Thyroid gland (tissue), 4 donors: ENCODE measurements around the gene UGT1A10.

Experiments used
- POLR2A ChIP-seq, 2 donors: fragments of 450-650 bp; IDR thresholded peaks; one replicate each; pipeline ENCODE4 v1.6.1; 2017; ENCODE audit warnings: antibody characterized with exemption in 2 of 2, mild to moderate bottlenecking in 2 of 2, moderate library complexity in 1 of 2
- TF ChIP-seq, protein P1 (sequence below), 6 experiments: fragments of 200-600 bp in 3 of 6; fragments of 450-650 bp in 3 of 6; sonication (generic) in 3 of 6; IDR thresholded peaks; one replicate each; pipeline ENCODE4 v1.5.1; 2016 to 2019; ENCODE audit warnings: antibody characterized with exemption in 6 of 6, mild to moderate bottlenecking in 2 of 6, inconsistent platforms in 1 of 6, moderate library complexity in 1 of 6

- no peak for TF ChIP-seq POLR2A (IDR thresholded peaks at IDR 0.05)
- TF ChIP-seq, protein P1, sequence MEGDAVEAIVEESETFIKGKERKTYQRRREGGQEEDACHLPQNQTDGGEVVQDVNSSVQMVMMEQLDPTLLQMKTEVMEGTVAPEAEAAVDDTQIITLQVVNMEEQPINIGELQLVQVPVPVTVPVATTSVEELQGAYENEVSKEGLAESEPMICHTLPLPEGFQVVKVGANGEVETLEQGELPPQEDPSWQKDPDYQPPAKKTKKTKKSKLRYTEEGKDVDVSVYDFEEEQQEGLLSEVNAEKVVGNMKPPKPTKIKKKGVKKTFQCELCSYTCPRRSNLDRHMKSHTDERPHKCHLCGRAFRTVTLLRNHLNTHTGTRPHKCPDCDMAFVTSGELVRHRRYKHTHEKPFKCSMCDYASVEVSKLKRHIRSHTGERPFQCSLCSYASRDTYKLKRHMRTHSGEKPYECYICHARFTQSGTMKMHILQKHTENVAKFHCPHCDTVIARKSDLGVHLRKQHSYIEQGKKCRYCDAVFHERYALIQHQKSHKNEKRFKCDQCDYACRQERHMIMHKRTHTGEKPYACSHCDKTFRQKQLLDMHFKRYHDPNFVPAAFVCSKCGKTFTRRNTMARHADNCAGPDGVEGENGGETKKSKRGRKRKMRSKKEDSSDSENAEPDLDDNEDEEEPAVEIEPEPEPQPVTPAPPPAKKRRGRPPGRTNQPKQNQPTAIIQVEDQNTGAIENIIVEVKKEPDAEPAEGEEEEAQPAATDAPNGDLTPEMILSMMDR (IDR thresholded peaks at IDR 0.05), result no peak
These were observed 25.0 kb upstream of the UGT1A10 start for GRCh38 chr2:233611284-233611683.
